ENCODE results near the gene YOD1. TPM values are rescaled to one million over a fixed set of nuclear protein-coding genes. Genes with fewer than 3 reads are reported as not detected.
"Not testable (repeated sequence)": the region's sequence is repeated elsewhere in the genome, so short reads cannot be mapped to it uniquely, and the experiment has no call there.

Gene YOD1
- total RNA-seq, 1 donor from 2014 or later: 7.5 TPM

DNA sequence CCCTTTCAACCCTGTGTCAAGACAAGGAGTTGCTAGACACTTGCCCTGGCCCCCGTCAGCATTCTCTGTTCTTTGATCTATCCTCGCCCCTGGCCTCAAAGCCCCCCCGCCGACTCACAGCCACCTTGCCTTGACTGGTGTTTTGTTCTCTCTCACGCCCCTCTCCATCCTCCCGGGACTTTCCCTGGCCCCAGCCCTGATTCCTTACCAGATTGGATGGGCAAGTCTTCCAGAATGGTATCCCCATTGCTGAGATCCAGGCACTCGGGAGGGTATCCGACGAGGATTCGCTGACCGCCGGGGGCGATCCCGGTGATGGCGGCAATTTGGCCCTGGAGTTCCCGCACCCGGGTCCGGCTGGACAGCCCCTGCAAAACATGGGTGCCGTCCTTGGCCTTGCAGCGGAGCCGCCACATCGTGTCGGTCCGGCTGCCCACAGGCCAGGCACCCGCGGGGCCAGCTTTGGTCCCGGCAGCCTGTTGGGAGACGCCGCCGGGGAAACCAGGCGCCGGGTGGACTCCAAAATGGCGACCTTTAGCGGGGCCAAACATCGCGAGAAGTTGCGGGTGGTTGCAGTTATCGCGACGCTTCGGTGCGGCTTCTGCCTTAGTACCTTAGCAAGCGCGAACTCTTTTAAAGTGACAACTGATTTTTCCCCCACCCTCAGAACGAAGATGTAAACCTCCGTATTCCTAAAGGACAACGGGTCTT, 373 bp downstream of the YOD1 start:
- intact Hi-C loops (cut with micrococcal nuclease): loop anchor here (1.0 to 10.0 kb wide), 8 partner anchors 27 to 774 kb away; partner anchors contain the start of genes CD55 and FCMR

DNA sequence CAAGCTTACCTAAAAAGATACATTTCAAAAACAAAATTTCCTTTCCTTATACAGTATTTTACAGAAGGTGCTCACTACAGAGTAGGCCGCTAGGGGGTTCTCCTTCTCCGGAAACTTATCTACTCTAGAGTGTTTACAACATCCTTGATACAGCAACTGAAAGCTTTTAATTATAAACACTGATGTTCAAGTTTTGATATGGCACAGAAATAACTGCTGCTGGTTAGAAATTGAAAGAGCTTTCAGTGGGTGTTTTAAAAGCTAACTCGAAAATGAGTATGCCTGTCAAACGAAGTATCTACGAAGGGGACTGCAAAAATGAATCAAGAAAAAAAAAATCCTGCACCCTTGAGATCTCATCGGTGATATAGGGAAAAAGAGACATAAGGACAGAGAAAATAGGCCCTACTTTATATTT, 1.0 kb downstream of the YOD1 start:
- intact Hi-C loops (cut with micrococcal nuclease): loop anchor here (1.0 to 10.0 kb wide), 8 partner anchors 27 to 775 kb away; partner anchors contain the start of genes CD55 and FCMR

DNA sequence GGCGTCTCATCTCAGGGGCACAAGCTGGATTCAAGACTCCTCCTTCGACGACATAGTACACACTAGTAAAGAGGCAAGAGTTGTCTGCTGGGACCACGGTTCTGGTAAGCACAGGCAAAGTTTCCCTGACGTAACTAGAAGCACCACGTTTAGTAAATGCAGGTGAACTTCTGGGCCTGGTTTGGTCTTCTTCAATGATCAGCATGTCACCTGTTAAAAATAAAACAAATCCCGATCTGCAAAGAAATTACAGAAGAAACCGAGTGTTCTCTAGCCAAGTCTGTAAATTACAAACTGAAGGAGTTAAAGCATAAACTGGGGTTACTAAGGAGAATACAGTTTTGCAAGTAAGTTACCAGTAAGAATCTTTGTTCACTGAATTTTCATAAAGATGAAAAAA, 1.5 kb downstream of the YOD1 start:
- intact Hi-C loops (cut with micrococcal nuclease): no loop called here

DNA sequence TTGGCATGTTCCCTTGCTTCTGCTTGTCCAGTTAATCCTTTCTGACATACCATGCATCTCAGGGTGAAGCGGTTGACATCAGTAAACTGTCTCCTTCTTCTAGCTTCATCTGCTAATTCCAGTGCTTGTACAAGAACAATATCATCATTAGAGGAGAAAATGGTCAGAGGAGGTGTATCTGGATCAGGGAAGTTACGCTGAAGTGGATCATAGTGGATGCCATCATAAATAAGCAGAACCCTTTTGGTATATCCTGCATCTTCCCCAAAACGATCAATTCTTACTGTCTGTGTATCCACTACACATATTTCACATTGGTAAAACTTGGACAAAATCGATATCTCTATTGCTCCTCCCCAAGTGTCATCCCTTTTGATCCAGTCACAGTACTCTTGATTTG, 2.0 kb downstream of the YOD1 start:
- intact Hi-C loops (cut with micrococcal nuclease): no loop called here

DNA sequence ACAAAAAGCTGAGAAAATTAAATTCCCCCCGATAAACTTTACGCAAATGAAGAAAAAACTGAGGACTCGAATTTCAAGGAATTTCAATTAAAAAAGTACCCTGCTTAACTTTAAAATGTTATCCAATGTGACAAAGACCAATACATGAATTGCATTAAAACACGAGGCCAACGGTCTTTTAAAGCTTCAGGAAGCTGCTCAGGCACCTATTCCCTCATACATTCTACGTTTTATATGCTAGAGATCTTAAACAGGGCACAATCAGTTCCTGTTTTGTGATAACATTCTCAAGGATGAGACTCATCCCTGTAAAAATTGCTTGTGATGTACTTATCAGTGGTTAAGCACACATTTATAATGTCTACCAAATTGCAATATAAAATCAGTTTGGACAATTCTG, 3.0 kb downstream of the YOD1 start:
- intact Hi-C loops (cut with micrococcal nuclease): no loop called here

DNA sequence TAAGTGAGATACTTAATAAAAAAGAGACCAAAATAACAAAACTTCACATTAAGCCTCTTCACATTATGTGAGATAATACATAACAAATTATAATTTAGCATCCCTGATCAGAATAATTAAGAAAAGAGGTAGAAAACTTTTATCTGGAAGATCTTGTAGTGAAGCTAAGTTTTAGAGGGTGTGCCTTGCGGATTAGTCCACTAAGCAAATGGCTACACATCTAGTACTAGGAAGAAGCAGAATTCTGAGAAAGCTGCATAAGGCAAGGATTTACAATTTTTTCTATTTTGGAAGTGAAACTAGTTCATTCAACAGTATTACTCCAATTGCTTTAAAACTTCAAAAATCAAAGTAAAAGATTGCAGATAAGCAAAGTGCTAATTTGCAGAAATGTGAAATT, 3.5 kb downstream of the YOD1 start:
- intact Hi-C loops (cut with micrococcal nuclease): no loop called here

DNA sequence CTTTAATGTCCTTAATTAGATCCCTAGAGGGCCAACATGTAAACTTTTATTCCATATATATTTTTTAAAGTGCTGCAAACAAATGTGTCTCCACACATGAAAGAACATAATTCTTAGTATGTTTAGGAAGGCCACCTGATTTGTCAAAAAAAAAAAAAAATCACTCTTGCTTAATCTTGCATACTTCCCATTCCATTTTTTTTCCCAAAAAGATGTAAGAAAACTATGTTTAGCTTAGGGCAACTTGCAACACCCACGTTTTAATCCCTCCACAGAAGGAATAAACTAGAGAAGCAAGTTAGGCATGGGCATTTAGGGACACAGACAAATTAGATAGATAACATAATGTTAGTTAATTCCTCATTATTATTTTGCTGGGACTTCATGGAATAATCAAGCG, 5.6 kb downstream of the YOD1 start:
- intact Hi-C loops (cut with micrococcal nuclease): no loop called here

DNA sequence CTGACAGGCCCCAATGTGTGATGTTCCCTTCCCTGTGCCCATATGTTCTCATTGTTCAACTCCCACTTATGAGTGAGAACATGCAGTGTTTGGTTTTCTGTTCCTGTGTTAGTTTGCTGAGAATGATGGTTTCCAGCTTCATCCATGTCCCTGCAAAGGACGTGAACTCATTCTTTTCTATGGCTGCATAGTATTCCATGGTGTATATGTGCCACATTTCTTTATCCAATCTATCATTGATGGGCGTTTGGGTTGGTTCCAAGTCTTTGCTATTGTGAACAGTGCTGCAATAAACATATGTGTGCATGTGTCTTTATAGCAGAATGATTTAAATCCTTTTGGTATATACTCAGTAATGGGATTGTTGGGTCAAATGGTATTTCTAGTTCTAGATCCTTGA, 9.6 kb downstream of the YOD1 start:
- intact Hi-C loops (cut with micrococcal nuclease): not testable (repeated sequence)

DNA sequence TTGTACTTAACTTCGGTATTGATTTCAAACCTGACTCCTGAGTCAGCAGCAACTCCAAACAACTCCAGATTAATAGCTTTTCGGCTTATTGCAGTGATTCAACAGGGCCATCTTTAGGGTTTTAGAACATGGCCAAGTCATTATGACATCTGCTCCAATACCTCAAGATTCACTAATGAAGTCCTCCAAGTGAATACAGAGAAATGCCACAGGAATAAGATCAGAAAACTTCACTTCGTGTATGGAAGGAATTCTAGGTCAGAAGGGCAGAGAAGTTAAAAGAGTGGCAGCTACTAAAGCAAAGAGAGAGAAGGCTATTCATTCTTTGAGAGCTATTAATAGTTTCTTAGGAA, 10.9 kb downstream of the YOD1 start:
- intact Hi-C loops (cut with micrococcal nuclease): no loop called here

DNA sequence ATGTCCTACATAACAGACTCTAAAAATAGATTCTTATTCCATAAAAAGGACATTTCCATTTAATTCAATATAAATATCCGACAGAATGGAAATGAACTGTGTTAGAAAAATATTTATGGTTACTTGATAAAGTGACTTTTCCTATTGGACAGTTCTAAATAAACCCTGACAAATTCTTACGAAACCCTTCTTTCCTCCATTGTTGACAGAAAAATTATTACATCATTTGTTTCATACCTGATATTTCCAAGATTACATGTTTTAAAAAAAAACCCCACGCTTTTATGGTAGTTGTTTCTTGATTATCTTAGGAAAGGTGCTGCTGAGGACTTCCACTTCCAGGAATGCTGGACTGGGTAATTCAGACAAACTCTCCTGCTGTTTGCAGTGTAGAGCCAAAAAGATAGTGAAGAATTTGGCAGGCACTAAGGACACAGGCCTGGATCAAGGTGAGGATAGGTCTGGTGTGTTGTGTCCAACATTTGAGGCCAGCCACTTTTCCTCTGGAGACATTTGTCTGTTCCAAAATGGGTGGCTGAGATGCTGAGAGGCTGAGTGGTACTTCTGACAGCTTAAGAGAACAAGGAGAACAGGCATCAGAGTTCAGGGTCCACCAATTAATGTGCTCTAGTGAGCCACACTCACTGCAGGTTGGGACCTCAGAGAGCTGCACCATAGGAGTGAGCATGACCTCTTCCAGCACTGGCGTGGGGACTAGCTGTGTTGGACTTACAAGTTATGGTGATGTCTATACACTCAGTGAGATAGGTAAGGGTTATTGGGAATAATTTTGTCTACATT, 11.4 kb downstream of the YOD1 start:
- intact Hi-C loops (cut with micrococcal nuclease): no loop called here

DNA sequence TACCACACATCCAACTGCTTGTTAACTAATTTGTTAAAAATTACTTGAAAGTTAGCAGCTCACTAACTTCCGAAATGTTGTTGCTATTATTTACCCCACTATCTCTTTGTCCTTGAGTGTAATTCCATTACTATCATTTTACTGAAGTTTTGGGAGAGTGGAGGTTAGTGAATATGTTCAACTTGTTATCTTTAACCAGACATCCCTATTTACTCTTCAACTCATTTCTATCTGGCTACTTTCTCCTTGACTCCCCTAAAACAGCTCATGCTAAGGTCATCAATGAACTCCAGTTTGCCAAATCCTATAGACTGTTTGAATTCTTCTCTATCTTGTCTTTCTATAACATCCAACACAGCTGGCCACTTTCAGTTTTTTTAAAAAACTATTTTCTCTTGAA, 14.1 kb downstream of the YOD1 start:
- intact Hi-C loops (cut with micrococcal nuclease): no loop called here

DNA sequence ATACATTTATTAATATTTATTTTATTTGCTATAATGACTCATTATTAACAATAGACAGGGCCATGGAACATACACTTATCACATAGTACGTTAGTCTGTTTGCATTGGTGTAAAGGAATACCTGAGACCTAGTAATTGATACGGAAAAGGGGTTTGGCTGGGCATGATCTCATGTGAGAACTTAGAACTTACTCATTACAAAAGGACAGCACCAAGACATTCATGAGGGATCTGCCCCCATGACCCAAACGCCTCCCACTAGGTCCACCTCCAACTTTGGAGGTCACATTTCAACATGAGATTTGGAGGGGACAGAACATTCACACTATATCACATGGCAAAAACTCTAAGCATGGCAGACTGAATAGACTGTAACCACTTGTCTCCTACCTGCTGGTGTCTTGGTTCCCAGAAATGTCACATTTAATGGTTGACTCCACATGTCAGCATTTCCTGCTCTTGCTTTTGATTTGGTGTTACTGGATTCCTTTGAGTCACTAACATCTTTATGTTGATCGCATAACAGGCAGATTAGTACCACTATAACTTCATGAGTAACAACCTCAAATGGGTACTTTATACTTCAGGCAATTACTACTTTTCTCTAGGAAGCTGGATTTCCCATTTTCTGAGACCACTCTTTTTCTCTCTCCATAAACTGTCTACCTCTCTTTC, 15.0 kb downstream of the YOD1 start:
- intact Hi-C loops (cut with micrococcal nuclease): no loop called here

DNA sequence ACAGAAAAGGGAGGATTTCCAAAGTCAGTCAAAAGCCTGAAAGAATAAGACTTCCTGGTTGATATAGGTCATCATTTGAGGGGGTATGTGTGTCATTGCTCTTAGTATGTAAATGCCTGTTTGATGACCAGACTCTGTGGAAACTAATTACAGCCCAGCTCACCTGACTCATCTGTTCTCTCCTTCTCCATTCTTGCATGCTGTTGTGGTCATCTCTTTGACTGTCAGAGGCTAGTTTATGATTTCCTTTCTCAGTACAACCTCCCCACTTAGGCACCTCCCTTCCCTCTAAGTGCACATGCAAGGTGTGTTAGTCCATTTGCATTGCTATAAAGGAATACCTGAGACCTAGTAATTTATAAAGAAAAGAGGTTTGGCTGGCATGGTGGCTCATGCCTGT, 16.0 kb downstream of the YOD1 start:
- intact Hi-C loops (cut with micrococcal nuclease): no loop called here

DNA sequence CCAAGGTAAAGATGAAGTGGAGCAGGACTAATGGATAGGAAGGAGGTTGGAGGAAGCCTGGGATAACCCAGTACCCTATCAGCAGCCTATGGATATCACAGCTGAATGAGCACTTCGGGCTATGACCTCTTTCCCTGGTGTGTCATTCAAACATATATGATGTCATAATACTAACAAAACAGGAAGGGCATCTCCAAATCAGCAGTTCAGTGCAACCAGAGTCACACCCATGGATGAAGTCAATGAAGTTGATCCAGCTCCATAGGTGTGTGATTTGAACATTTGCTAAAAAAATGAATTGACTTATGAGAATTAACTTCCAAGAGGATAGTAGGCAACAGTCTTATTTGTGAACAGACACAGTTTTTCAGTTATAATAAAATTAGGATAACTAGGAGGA, 16.8 kb downstream of the YOD1 start:
- intact Hi-C loops (cut with micrococcal nuclease): no loop called here

DNA sequence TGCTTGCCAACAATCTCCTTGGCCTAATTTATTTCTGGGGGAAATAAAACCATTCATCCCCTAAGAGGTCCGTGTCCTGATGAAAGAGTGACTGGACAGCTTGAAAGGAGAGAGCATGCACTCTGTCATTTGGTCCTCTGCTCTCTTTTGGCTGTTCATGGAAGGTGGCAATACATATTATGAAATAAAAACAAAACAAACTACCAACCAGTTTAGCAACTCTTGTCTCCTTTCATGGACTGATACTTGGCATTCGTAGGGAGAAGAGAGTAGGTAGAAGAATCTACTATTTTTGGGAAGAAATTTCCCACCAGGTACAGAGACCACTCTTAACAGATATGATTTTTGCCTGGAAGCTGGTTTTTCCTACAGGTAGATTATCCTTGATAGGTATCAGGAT, 17.7 kb downstream of the YOD1 start:
- intact Hi-C loops (cut with micrococcal nuclease): no loop called here

DNA sequence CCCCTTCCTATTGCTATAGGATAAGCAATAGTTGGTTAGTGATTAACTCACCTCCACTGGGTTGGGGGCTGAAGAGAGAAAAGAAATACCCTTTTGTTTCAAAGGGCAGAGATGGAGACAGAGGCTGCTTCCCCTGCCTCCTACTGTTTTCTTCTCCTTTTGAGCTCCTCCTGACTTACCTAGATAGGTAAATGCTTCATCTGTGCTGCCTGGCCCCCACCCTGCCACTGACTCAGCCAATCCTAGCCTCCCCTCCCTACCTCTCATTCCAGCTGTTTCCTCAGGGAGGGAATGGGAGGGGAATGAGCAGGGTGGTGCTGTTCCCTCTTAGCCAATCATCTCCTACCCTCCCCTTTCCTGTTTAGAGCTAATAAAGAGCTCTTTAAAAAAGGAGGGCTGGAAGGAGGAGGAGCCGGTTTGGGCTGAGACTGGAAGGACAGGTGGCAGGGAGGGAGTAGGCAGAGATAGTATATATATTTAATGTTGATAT, 18.4 kb downstream of the YOD1 start, which contains the start of gene C1orf116:
Gene C1orf116 (minus strand): TSS at position 229 of the 490 bp plus-strand sequence. CDS start 5,158 bp downstream, outside the sequence.
- intact Hi-C loops (cut with micrococcal nuclease): no loop called here

DNA sequence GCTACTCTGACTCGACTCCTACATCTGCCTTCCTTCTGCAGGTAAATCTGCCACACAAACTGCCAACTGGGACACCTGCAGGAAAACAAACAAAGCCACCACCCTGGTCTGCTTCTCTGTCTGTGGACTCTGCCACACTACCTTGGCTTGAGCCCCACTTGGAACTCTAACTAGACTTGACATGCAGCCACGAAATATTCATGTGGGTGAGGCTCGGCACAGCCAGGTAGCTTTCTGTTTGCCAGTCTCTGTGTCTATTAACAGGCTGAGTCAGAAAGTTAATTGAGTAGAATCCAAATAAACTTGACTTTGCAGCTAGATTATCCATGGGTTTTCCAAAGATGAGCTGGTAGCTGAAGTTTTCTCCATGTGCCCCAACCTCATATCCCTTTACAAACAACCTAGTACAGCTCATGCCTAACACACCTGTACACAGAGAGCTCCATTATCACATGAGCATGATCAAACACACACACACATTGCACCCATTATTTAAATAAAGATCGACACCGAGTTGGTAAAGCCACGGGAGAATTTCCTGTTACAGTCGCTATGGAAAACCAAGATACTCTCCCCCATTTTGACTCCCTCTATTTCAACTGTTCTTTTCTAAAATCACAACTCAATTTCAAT, 19.3 kb downstream of the YOD1 start:
- intact Hi-C loops (cut with micrococcal nuclease): no loop called here

DNA sequence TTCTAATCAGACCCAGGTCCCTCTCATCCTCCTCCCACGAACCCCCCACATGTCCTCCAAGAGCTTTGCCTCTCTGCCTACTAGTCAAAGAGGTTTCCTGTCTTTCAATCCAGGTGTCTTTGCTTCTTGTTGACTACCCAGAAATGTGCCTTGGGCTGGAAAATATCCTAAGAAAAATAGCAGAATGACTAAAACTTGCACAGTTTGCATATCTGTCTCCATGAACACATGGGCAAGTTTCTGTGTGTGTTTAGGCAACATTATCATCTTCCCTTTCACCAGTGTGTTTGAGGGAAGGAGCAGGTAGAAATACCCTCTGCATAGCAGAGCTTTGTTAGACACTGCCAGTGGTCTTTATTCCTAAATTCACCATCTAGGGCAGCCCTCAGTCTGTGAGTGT, 20.0 kb downstream of the YOD1 start:
- intact Hi-C loops (cut with micrococcal nuclease): no loop called here

DNA sequence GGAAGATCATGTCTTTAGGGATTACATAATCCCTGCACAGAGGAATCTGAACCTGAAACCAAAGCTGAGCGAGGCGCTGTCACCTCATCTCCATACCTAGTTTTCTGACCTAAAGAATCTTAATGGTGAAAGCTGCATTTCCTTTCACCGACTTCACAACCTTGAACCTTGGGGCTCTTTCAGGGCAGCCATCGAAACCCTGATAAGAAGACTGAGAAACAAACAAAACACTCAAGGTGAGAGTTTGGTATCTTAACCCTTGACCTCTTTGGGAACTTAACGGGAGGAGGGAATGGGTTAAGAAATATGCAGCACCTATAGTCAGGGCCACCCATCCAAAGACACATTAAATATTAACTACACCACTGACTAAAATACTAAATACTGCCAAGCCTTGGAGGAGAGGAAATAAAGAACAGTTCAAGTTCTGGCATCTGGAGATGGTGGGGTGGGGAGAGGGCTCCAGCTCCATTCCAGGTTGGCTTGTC, 20.4 kb downstream of the YOD1 start:
- intact Hi-C loops (cut with micrococcal nuclease): no loop called here

DNA sequence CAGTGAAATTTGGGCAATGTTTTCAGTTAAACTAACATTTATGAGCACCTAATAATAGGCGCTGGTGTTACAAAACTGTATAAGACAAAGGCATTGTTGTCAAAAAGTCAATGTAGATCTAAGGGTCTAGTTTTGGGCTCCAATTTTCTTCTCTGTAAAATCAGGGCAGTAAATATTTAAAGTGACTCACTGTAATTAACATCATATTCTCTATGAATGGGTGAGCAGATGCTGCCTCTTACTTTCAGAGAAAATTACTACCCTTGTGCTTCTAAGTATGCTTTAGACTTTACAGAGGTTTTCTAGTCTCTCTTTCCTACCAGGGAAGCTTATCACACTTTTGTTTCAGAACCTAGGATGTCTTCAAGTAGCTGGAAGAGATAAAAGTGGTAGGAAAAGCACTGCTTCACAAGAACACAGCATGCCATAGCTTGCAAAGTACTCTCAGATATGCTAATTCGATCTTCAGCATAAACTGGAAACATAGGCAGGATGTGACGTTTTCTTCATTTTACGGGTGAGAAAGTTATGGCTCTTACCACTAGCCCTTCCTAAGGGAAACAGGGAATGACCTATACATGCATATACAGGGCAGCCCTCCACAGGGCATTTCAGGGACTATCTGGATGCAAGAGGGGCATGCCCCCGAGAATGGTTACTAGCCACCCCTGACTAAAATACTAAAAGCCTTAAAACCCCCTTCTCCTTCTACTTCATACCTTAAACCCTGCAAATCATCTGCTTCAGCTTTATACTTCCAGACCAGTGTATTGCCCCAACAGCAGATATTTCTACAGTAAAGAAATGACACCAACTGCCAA, 21.1 kb downstream of the YOD1 start:
- intact Hi-C loops (cut with micrococcal nuclease): no loop called here
